ENCODE results near the gene SSBP3. TPM values are rescaled to one million over a fixed set of nuclear protein-coding genes. Genes with fewer than 3 reads are reported as not detected.

The SSBP3 gene
- total RNA-seq, 1 experiment from 2014 or later: 26.5 TPM

GRCh38 chr1:54437783-54438182, 31.6 kb upstream of the SSBP3 start:
- Histone ChIP-seq H3K9me2 (ENCODE audit: insufficient read depth) (no peaks in the 10 kb centered on the region), H4K20me1 (ENCODE audit: insufficient read depth) (no peaks in the 10 kb centered on the region), H2AFZ (no peak overlapping the region; the same call in 1 of the 2 replicates), H3F3A (ENCODE audit: insufficient read depth, low read depth) (no peaks in the 10 kb centered on the region), H3K4me1 (replicated peaks; ENCODE audit: insufficient read depth) (0 out of 2 replicates have a peak, but pooled peaks cover 4% of the 10 kb centered on the region), H3K4me3 (no peak overlapping the region), H3K79me2 (ENCODE audit: low read depth) (no peaks in the 10 kb centered on the region), H3K27me3 (ENCODE audit: insufficient read depth, low read depth) (no peaks in the 10 kb centered on the region), H3K36me3 (ENCODE audit: low read depth) (no peaks in the 10 kb centered on the region), H3K9me3 (ENCODE audit: insufficient read depth, low read depth) (no peaks in the 10 kb centered on the region), H3K27ac (no peak overlapping the region), H3K4me2 (no peak overlapping the region)
- DNase-seq: no peak
- no TSS peak for BruUV-seq (replicated peaks)
- intact Hi-C loops (cut with micrococcal nuclease; ENCODE audit: unreplicated experiment): no loop called here
- TF ChIP-seq, protein P1, sequence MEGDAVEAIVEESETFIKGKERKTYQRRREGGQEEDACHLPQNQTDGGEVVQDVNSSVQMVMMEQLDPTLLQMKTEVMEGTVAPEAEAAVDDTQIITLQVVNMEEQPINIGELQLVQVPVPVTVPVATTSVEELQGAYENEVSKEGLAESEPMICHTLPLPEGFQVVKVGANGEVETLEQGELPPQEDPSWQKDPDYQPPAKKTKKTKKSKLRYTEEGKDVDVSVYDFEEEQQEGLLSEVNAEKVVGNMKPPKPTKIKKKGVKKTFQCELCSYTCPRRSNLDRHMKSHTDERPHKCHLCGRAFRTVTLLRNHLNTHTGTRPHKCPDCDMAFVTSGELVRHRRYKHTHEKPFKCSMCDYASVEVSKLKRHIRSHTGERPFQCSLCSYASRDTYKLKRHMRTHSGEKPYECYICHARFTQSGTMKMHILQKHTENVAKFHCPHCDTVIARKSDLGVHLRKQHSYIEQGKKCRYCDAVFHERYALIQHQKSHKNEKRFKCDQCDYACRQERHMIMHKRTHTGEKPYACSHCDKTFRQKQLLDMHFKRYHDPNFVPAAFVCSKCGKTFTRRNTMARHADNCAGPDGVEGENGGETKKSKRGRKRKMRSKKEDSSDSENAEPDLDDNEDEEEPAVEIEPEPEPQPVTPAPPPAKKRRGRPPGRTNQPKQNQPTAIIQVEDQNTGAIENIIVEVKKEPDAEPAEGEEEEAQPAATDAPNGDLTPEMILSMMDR (conservative IDR thresholded peaks at IDR 0.05): no peak
- TF ChIP-seq EZH2 (IDR thresholded peaks at IDR 0.05; ENCODE audit: low read depth): no peak
- ChIA-PET CTCF (no interaction called here), POLR2A (ENCODE audit: unreplicated experiment) (interaction anchor here (0.6 kb wide), 1 partner anchor 34 kb away, joined by 4 read pairs; no protein-coding TSS in a partner anchor)

DNA sequence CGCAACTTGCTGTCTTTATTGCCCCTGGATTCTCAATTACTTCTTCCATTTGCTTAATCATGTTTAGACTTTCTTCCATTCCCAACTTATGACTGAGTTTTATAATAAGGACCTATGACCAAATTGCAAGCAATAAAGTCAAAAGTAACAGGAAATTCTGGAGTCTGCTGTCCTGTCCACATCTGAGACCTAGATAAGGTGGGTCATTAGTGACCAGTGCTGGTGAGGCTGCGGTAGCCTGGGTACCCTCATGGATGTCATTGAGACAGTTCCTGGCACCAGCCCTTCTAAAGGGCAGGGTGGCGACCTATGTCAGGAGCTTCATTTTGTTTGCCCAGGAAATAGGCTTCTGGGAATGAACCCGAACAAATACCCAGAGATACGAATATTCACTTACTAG, 30.6 kb upstream of the SSBP3 start:
- Histone ChIP-seq H3K4me2 (no peak overlapping the region), H3K9me2 (ENCODE audit: insufficient read depth) (no peaks in the 10 kb centered on the region), H3F3A (ENCODE audit: insufficient read depth, low read depth) (no peaks in the 10 kb centered on the region), H4K20me1 (ENCODE audit: insufficient read depth) (no peaks in the 10 kb centered on the region), H2AFZ (no peak overlapping the region), H3K4me3 (no peak overlapping the region), H3K27me3 (ENCODE audit: insufficient read depth, low read depth) (no peaks in the 10 kb centered on the region), H3K9me3 (ENCODE audit: insufficient read depth, low read depth) (no peaks in the 10 kb centered on the region), H3K79me2 (ENCODE audit: low read depth) (no peaks in the 10 kb centered on the region), H3K36me3 (ENCODE audit: low read depth) (no peaks in the 10 kb centered on the region), H3K27ac (no peak overlapping the region), H3K4me1 (replicated peaks; ENCODE audit: insufficient read depth) (no peaks in the 10 kb centered on the region)
- ChIA-PET CTCF (no interaction called here), POLR2A (ENCODE audit: unreplicated experiment) (no interaction called here)
- intact Hi-C loops (cut with micrococcal nuclease; ENCODE audit: unreplicated experiment): no loop called here
- TF ChIP-seq, protein P1 (conservative IDR thresholded peaks at IDR 0.05): no peak
- TF ChIP-seq EZH2 (IDR thresholded peaks at IDR 0.05; ENCODE audit: low read depth): no peak
- no TSS peak for BruUV-seq (replicated peaks)
- DNase-seq: no peak

DNA sequence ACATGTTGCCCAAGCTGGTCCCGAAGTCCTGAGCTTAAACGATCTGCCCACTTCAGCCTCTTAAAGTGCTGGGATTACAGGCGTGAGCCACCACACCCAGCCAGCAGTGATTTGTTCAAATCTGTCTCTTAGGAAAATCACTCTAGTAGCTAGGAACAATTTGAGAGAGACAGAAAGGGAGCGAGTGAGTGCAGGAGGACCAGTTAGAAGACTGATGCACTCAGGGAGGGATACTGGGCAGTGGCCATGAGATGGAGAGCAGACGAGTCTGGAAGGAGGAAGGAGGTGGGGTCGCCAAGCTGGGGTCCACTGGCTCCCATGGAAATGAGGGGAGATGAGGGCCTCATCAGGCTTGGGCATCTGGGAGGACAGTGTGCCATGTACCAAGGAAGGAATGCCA, 23.6 kb upstream of the SSBP3 start:
- H3K9me2 ChIP-seq (ENCODE audit: insufficient read depth): no peaks in the 10 kb centered on the region
- H4K20me1 ChIP-seq (ENCODE audit: insufficient read depth): no peaks in the 10 kb centered on the region
- no peak overlapping the region for H2AFZ ChIP-seq
- ChIA-PET POLR2A (ENCODE audit: unreplicated experiment) (interaction anchor here (0.6 kb wide), 1 partner anchor 270 kb away, joined by 5 read pairs; no protein-coding TSS in a partner anchor), CTCF (no interaction called here)
- TF ChIP-seq, protein P1 (conservative IDR thresholded peaks at IDR 0.05): no peak
- no peak for TF ChIP-seq EZH2 (IDR thresholded peaks at IDR 0.05; ENCODE audit: low read depth)
- no peaks in the 10 kb centered on the region for H3K9me3 ChIP-seq (ENCODE audit: insufficient read depth, low read depth)
- intact Hi-C loops (cut with micrococcal nuclease; ENCODE audit: unreplicated experiment): no loop called here
- H3K4me2 ChIP-seq: no peak overlapping the region
- no peak overlapping the region for H3K27ac ChIP-seq
- H3K4me3 ChIP-seq: no peak overlapping the region
- H3K4me1 ChIP-seq (replicated peaks; ENCODE audit: insufficient read depth): no peaks in the 10 kb centered on the region
- H3K36me3 ChIP-seq (ENCODE audit: low read depth): no peaks in the 10 kb centered on the region
- no peaks in the 10 kb centered on the region for H3K79me2 ChIP-seq (ENCODE audit: low read depth)
- BruUV-seq (replicated peaks): no TSS peak
- H3F3A ChIP-seq (ENCODE audit: insufficient read depth, low read depth): no peaks in the 10 kb centered on the region
- no peaks in the 10 kb centered on the region for H3K27me3 ChIP-seq (ENCODE audit: insufficient read depth, low read depth)
- no peak for DNase-seq
